Astrocyte (in vitro differentiated cells and primary cell): ENCODE measurements around the gene UGGT2.

Experiments used
- CTCF ChIP-seq: IDR thresholded peaks from 2 replicates; pipeline ENCODE4 v1.5.1; 2011; ENCODE audit warnings: low read depth, mild to moderate bottlenecking, inconsistent platforms, low read length, moderate library complexity; ENCODE audit not compliant: insufficient read depth
- EZH2 ChIP-seq: IDR thresholded peaks from 2 replicates; pipeline ENCODE4 v1.6.1; 2012; ENCODE audit warnings: mild to moderate bottlenecking, low read length, inconsistent platforms; ENCODE audit not compliant: insufficient read depth

DNA sequence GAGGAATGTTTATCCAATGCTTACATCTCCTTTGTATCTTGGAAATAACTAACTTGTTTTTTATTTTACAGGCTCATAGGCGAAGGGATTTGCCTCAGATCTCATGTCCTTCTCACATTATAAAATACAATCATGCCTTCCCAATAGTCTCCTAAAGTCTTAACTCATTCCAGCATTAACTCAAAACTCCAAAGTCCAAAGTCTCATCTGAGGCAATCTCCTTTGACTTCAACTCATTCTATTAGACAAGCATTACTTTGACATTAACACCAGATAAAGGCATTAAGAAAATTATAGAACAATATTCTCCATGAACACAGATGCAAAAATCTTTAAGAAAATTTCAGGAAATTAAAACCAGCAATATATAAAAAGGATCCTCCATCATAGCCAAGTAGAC lies 238.7 kb downstream of the UGGT2 start:
- TF ChIP-seq CTCF (no peak), EZH2 (no peak)
